SW480 (cell line): Measurements from ENCODE around the gene CNTNAP2.

Source experiments
- DNase-seq: peaks from one replicate; pipeline ENCODE4 v3.0.0-alpha.2; 2016; ENCODE audit warnings: low spot score

The CNTNAP2 gene

GRCh38 chr7:148348466-148348865 lies 2231.9 kb downstream of the CNTNAP2 start:
- no peak for DNase-seq

GRCh38 chr7:148356303-148356702 lies 2239.7 kb downstream of the CNTNAP2 start:
- DNase-seq, result no peak

GRCh38 chr7:148362541-148362940 lies 2245.9 kb downstream of the CNTNAP2 start:
- DNase-seq, result no peak

DNA sequence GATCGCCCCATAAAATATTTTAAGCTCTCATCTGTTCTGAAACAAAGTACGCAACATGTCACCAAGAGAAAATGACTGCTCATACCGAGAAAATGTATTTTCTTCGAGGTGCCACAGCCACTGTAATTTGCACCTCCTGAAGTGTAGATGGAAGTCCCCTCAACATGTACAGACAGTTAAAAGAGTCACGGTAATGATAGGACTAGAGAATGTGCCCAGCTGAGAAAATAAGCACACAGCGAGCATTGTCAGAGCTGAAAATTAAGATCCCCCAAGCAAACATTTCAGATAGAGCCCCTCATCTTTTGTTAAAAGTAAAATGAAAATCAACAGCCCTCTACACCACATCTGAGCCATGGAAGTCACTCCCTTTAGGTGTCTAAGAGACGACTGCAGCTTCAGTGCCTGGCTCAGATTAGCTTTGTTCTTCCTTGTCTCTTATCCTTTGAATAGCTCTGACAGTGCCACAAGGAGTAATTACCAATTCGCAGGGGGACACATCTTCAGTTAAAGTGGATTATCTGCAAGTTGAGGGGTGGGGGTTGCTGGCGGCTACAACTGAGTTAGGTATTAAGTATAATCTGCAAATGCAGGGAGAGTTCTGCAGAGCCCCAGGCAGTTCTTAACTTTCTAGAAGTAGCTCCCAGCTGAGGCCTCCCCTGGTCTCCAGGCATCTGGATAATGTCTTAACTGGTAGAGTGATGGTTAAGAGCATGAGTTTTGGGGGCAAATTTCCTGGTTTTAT lies 2251.3 kb downstream of the CNTNAP2 start:
- DNase-seq, result no peak

DNA sequence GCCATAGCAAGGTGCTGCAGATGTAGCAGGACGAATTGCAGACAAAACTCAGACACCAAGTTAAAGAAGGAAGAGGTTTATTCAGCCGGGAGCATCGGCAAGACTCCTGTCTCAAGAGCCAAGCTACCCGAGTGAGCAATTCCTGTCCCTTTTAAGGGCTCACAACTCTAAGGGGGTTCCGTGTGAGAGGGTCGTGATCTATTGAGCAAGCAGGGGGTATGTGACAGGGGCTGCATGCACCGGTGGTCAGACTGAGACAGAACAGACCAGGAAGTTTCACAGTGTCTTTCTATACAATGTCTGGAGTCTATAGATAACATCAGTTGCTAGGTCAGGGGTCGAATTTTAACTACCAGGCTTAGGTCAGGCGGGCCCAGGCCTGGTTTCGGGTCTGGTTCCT lies 2252.0 kb downstream of the CNTNAP2 start:
- no peak for DNase-seq

DNA sequence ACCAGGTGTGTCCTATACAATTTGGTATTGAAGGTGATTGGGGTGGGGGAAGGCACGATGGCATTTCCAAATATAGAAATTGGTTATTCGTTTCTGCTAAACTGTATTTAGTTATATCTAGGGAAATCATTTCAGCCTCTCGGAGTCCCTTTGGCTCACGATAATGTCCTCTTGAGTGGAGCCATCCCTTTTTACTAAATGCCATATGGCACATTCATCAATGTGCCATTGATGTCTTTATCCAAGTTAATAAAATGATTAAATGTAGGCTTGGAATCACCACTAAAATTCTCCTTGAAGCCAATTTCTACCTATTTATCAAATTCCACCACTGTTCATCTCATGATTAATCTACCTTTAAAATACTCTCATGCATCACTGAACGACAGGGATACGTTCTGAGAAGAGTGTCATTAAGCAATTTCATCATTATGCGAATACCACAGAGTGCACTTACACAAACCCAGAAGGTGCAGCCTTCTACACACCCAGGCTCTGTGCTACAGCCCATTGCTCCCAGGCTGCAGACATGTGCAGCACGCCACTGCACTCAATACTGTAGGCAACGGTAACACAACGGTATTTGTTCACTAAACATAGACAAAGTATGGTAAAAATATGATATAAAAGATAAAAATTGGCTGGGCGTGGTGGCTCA lies 2254.8 kb downstream of the CNTNAP2 start:
- no peak for DNase-seq

- no peak for DNase-seq
These were observed 2258.0 kb downstream of the CNTNAP2 start for GRCh38 chr7:148374396-148375259.

DNA sequence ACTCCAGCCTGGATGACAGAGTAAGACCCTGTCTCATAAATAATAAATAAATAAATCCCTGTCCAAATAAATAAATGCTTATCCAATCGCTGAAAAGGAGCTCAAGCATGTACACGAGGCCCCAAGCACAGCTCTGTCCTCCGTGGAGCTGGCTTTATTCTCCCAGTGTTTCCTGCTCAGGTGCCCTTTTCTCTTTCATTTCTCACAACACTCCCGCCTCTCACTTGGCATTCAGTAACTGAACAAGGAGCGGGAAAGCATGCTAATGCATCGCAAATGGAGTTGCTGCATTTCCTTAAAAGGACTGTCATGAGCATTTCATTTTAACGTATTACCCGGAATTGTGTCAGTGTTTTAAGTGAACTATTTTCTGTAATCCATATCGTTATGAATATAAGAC lies 2263.1 kb downstream of the CNTNAP2 start:
- DNase-seq, result no peak

- no peak for DNase-seq
These were observed 2264.2 kb downstream of the CNTNAP2 start for GRCh38 chr7:148380596-148381419.

GRCh38 chr7:148382596-148382995 lies 2266.0 kb downstream of the CNTNAP2 start:
- no peak for DNase-seq

- no peak for DNase-seq
These were observed 2267.1 kb downstream of the CNTNAP2 start for GRCh38 chr7:148383651-148384050.

GRCh38 chr7:148385009-148385682 lies 2268.5 kb downstream of the CNTNAP2 start:
- DNase-seq, result no peak

DNA sequence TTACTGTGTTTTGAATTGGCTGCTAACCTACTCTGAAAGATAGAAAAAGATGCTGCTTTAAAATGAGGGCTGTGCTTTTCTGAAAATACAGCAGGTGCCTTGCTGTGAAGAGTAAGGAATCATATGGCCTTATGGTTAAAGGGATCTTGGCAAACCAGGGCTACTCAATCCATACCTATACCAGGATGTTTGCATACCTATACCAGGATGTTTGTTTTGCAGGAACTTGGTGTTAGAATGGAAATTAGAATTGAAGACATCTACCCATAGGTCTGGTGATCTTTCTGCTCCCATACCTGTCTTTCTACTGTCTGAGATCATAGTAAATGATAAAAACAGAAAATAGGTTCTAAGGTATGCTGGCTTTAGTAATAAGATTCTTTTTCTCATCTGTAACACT lies 2273.8 kb downstream of the CNTNAP2 start:
- DNase-seq, result no peak

DNA sequence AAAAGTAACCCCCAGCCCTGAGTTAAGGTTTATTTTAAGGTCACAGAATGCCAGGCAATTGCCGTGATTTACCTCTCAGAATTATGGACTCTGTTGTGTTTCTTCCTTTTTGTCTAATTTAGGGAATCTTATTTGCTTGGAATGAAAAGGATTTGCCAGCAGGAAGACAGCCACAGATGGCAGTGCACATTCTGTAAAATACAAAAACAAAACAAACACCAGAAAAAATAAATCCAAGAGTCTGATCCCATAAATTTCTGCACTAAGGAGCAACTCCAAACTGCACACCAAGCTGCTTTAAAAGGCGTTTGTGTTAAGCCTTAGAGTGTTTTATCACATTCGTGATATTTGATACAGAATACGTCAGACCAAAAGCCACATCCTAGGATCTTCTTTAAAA lies 2275.0 kb downstream of the CNTNAP2 start:
- DNase-seq, result no peak

DNA sequence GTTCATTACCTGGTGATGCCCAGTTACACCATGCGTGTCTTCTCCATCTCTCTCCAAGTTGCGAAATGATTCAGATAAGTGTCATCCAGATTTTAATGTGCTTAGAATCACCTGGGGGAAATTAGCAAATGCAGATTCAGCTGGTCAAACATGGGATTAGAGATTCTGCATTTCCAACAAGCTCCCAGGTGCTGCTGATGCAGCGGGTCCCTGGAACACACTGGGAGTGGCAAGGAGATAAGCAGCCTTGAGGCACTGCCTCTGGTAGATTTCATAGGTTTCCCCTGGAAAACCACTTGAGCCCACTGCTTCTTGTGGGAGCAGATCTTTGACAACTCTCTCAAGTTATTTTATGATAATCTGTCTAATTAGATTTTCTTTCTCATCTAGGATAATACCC lies 2278.0 kb downstream of the CNTNAP2 start:
- no peak for DNase-seq

DNA sequence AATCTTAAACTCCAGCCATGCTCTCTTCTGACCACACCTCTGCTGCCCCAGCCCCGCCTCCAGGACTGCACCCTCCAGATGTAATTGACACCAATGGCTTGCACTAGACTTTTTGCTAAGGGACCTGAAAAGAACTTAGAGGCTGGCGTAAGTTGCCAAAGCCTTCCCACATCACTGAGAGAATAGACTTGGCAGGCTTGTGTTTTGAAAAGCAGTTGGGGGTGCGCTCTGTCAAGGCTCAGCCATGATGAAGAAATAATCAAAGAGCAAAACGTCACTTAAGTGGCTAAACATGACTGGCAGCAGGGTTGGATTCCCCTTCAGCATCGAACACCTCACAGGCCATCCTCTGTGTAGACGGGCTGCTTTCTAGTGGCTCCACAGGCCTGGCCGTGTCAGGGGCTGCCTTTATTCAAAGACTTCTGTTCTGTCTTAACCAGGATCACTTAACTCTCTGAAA lies 2278.8 kb downstream of the CNTNAP2 start:
- DNase-seq, result no peak

- DNase-seq, result no peak
These were observed 2279.6 kb downstream of the CNTNAP2 start for GRCh38 chr7:148395990-148396716.

DNA sequence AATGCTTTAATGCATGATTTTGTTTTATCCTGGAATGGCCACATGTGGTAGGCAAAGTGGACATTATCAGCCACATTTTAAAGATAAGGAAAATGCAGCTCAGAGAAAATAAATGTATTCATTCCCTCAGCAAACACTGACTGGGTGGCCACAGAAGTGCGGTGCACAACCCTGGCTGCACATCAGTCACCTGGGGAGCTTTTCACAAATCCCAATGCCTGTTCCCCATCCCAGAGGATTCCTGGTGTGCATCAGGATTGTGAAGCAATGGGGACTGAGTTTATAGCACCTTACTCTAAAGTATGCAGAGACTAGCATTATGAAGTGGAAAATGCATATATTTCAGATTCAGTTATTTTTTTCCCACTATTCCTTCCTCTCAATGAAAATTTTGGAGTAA lies 2280.5 kb downstream of the CNTNAP2 start:
- DNase-seq, result no peak

GRCh38 chr7:148397551-148397950 lies 2280.9 kb downstream of the CNTNAP2 start:
- no peak for DNase-seq

DNA sequence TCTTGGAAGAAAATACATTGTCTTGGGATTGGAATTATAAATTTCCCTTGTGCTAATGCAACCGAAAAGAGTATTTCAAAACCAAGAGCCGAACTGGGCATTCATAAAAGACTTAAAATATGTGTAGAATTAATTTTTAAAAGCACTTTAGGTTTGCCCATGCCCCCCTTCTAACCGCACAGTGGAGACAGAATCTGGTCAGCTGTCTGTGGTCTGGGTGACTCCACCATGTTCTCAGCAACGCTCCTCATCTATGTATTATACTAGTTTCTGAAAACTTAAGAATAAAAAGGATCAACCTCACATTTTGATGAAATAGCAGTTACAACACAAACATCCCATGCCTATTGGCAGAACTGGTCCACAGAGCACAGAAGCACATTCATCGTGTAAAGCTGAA lies 2281.4 kb downstream of the CNTNAP2 start:
- no peak for DNase-seq
